ENCODE results near the gene CSKMT. TPM values are rescaled to one million over a fixed set of nuclear protein-coding genes. Genes with fewer than 3 reads are reported as not detected.
A peak's percentile ranks its signal among the peaks of the same experiment; 100 is the strongest.

The CSKMT gene
- total RNA-seq, 1 experiment from 2014 or later = 49.2 TPM

DNA sequence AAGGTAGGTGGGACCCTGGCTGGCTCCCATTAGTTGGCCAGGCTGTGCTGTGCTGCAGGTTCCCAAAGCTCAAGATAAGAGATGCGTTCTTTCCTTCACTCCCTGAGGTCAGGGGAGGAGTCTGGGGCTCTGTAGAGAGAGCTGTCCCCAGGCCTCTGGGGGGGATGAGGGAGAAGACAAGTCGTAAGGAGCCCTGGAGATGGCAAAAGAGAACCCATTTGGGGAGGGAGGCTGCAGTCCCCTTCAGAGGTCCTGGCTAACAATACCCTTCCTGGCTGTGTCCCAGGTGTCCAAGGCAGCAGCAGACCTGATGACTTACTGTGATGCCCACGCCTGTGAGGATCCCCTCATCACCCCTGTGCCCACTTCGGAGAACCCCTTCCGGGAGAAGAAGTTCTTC is 43.3 kb downstream of the CSKMT start:
- Histone ChIP-seq H2AFZ (ENCODE audit: low read length) (no peak overlapping the region), H3K4me1 (ENCODE audit: insufficient read depth, low read length) (peaks cover 2% of the 10 kb centered on the region; the same call in 1 of the 2 replicates), H3K23me2 (ENCODE audit: insufficient read length, low read depth, low read length, poor library complexity, severe bottlenecking) (peaks cover 28% of the 10 kb centered on the region), H3K9ac (ENCODE audit: extremely low read depth, insufficient read length, low read length) (no peak overlapping the region), H2BK15ac (ENCODE audit: low read depth, low read length) (no peak overlapping the region), H2AK5ac (ENCODE audit: insufficient read length, low read length) (peak overlapping the region; percentile 26), H3K79me2 (ENCODE audit: insufficient read depth, low read length) (no peaks in the 10 kb centered on the region; the same call in 1 of the 2 replicates), H3K4me2 (ENCODE audit: insufficient read depth, insufficient read length, low read length) (peak overlapping the region; percentile 99), H3K14ac (ENCODE audit: insufficient read depth, low read length) (no peak overlapping the region), H3K23ac (ENCODE audit: insufficient read length, low read depth, low read length) (no peak overlapping the region), H3K27ac (ENCODE audit: insufficient read length, low read depth, low read length) (peak overlapping the region; percentile 92), H4K8ac (replicated peaks; ENCODE audit: insufficient read length, low read depth, low read length) (no peak overlapping the region), H3K27me3 (ENCODE audit: insufficient read depth, low read length) (no peaks in the 10 kb centered on the region), H3T11ph (ENCODE audit: low read length) (no peak overlapping the region), H3K79me1 (ENCODE audit: insufficient read depth, low read depth, low read length, poor library complexity, severe bottlenecking) (no peaks in the 10 kb centered on the region), H4K91ac (ENCODE audit: insufficient read length, low read depth, low read length) (no peak overlapping the region), H2BK12ac (ENCODE audit: insufficient read length, low read depth, low read length) (no peak overlapping the region), H4K20me1 (ENCODE audit: control insufficient read depth, insufficient read depth, insufficient read length) (no peaks in the 10 kb centered on the region), H3K18ac (ENCODE audit: insufficient read length, low read depth, low read length) (no peak overlapping the region), H3K56ac (ENCODE audit: insufficient read length, low read depth, low read length) (no peak overlapping the region), H2BK20ac (ENCODE audit: low read depth, low read length, poor library complexity, severe bottlenecking) (no peak overlapping the region), H2BK5ac (ENCODE audit: insufficient read length, low read length) (no peak overlapping the region), H3K4ac (ENCODE audit: low read depth, low read length) (no peak overlapping the region), H3K9me3 (ENCODE audit: control insufficient read depth, low read depth, low read length) (no peaks in the 10 kb centered on the region), H4K5ac (ENCODE audit: insufficient read length, low read depth, low read length) (no peak overlapping the region), H2BK120ac (ENCODE audit: low read depth, low read length, poor library complexity, severe bottlenecking) (no peak overlapping the region)
- Mint-ChIP-seq H3K9me3 (no peaks in the 10 kb centered on the region; a peak in 1 of 5 replicates), H3K27ac (peak overlapping the region in 2 of 3 experiments; percentile 96 to 100; a peak in 2 of 7 replicates), H3K4me1 (peaks cover 41 to 45% of the 10 kb centered on the region in 2 experiments), H3K4me3 (peak overlapping the region; percentile 84 to 91), H3K27me3 (ENCODE audit: low read depth) (no peaks in the 10 kb centered on the region), H3K36me3 (ENCODE audit: insufficient read depth in 1 of 3, low read depth in 3 of 3) (peaks cover 23 to 41% (median 29%) of the 10 kb centered on the region in 3 experiments)
- DNase-seq = no peak
- TF ChIP-seq, protein P1, sequence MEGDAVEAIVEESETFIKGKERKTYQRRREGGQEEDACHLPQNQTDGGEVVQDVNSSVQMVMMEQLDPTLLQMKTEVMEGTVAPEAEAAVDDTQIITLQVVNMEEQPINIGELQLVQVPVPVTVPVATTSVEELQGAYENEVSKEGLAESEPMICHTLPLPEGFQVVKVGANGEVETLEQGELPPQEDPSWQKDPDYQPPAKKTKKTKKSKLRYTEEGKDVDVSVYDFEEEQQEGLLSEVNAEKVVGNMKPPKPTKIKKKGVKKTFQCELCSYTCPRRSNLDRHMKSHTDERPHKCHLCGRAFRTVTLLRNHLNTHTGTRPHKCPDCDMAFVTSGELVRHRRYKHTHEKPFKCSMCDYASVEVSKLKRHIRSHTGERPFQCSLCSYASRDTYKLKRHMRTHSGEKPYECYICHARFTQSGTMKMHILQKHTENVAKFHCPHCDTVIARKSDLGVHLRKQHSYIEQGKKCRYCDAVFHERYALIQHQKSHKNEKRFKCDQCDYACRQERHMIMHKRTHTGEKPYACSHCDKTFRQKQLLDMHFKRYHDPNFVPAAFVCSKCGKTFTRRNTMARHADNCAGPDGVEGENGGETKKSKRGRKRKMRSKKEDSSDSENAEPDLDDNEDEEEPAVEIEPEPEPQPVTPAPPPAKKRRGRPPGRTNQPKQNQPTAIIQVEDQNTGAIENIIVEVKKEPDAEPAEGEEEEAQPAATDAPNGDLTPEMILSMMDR (conservative IDR thresholded peaks at IDR 0.05) = no peak
- WGBS (ENCODE audit: extremely low coverage, insufficient read length, low lambda C conversion rate) = no CpG with 5 or more reads among the region's 5 CpGs
